Endothelial cell of hepatic sinusoid (primary cell): ENCODE data around the gene PLCB2.

Experiments used
- in situ Hi-C: cut with HindIII; loops from 2 replicates; pipeline ENCODE4 v1.10.0; 2017; ENCODE audit warnings: low sequenced_read_pairs

The PLCB2 gene

GRCh38 chr15:40254452-40254851, 53.3 kb downstream of the PLCB2 start:
- in situ Hi-C loops, result no loop called here

DNA sequence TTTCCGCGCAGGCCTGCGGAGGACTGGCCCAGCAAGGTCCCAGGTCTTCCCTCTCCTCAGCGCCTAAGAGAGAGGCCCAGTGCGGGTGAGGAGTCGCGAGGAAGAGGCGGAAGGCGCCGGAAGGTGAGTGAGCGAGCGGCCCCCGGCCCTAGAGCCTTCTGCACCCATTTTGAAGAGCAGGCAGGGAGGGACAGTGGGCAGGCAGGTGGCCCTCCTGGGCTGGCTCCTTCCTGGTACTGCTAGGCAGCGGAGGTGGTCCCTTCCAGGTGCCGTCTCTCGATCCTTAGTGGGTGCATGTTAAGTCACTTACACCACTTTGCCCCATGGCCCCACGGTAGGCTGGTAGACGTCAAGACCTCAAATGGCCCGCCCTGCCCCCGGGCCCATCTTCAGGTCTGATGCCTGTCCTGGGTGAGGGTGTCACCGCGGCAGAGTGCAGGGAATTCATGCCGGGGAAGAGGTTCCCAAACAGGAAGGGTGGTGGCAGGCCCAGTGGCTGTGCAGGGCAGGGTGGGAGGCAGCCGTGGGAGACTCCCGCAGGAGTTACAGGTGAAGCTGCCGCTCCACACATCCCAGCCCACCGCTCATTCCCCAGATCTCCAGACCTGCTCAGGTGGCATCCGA, 54.5 kb downstream of the PLCB2 start:
- in situ Hi-C loops, result no loop called here

GRCh38 chr15:40252438-40253166, 55.1 kb downstream of the PLCB2 start:
- in situ Hi-C loops, result no loop called here

DNA sequence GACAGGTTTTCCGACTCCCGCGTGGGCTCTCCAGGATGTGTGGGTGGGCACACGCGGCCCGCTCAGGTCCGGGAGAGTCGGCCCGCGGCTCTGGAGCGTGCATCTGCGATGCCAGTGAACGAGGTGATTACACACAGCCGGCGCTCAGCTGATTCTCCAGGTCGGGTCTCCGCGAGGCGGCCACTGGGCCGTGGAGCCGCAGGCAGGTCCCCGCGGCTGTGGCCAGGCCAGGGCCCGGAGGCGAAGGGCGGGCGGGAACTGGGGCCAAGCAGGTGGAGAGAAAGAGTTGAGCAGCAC, 55.6 kb downstream of the PLCB2 start:
- in situ Hi-C loops, result no loop called here

GRCh38 chr15:40251486-40252140, 56.1 kb downstream of the PLCB2 start:
- in situ Hi-C loops, result no loop called here

DNA sequence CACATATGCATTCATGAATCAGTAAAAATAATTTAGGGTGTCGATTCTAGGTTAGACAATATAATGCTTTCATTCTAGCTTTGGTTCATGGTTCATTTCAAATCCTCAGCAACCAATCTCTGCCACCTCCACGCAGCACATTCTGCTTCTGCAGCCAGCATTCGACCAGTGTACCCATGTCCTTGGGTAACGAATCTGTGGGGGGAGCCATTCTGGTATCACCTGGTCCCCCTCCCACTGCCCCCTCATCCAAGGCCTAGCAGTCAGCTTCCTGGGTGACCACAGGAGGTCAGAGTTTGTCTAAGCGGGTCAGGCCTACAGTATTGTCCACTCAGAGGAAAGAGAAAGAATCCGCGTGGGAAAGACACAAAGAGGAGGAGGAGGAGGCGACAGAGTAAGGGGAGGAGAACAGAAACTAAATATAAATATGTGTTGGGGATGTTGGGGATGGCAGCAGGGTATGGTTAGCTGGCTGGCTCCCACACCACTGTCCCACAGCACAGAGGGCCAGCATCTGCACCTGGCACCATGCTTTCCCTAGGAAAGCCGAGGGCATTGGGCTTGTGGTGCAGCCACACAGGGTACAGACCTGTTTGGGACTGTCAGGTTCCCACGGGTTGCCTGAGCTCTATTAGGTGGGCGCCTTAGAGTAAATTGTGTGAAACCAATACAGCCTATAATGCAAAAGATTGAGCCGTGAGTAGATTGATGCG, 56.8 kb downstream of the PLCB2 start:
- in situ Hi-C loops, result no loop called here

- in situ Hi-C loops, result no loop called here
These were observed 57.5 kb downstream of the PLCB2 start for GRCh38 chr15:40250304-40250656.

GRCh38 chr15:40249477-40250303, 58.0 kb downstream of the PLCB2 start:
- in situ Hi-C loops, result no loop called here

GRCh38 chr15:40248006-40248783, 59.5 kb downstream of the PLCB2 start:
- in situ Hi-C loops, result no loop called here

- in situ Hi-C loops, result no loop called here
These were observed 60.2 kb downstream of the PLCB2 start for GRCh38 chr15:40247406-40247971.

- in situ Hi-C loops, result no loop called here
These were observed 61.0 kb downstream of the PLCB2 start for GRCh38 chr15:40246496-40247280.

DNA sequence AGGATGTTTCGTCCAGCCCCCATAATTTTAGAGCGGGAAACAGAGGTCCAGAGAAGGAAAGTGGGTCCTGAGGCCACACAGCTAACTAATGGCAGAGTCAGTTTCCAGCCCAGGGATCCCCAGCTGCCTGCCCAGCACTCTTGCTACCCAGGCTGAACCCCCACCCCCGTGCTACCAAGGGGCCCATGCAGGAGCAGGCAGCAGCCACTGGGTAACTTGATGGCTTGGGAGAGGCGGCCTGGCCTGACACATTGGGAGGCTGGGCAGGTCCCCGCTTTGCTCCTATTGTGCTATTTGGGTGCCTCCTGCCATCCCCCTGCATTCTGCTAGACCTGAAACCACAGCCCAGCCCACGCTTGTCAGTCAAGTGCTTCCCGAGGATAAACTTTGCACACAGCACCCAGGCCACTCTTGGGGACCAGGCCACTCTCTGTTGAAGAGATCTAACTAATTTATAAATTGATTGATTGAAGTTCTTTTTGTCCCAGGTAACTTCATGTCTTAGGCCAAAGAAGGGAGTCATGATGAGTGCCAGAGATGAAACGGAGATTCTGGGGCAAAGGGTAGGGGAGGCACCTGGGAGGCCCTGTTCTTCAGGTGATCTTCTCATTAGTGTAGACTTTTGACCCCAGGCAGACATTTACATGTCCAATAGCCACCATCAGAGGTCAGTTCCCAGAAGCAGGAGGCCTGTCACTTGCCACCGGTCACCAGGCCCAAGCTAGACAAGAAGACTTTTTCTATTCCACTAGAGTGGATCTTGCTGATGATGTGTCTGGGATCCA, 61.9 kb downstream of the PLCB2 start:
- in situ Hi-C loops, result no loop called here

DNA sequence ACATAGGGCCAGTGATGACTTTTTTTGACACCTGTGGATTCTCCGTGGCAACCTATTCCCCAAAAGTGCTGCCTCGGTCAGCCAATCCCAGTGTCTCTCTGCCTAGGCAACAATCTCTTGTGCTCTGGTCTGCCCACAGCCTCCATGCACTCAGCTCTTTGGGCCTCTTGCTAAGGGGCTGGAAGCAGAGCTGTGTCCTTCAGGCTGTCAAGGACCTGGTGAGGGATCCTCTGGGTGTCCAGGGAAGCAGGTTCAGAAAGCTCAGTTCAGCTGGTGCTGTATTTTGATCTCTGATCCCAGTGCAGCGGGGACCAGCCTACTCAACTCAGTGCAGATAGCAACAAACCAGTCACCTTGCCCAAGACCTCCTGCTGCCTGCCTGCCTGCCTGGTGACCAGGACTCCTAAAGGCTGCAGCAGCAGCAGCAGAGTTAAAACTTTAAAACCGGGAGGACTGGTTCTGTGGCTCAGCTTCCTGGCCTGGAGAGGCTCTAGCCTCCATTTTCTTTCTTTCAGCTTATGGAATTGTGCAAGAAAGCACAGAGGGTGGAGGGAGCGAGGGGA, 62.7 kb downstream of the PLCB2 start:
- in situ Hi-C loops, result no loop called here

DNA sequence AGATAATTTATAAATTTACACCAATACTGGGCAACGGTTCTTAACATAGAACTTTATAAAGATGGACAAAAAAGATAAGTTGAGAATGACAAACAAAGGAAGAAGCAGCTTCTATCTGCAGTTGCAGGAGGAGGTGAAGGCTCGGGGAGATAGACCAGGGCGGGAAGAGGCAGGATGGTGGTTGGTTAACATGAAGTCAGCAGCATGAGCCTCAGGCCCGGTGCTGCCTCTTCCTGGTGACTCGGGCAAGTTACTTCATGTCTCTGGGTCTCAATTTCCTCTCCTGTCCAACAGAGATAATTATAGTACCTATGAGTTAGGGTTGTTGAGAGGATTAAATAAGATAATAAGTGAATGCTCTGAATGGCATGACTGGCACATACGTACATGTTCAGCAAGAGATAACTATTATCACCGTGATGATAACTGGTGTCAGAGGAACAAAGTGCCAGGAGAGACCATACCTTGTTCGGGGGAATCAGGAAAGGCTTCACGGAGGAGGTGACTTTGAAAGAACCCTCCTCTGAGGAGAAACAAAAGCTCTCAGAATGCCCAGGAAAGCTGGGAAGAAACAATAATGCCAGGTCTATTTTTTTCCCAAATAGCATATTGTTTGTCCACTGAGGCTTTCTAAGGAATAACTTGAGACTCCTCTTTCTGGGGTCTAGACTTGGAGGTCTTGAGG, 64.5 kb downstream of the PLCB2 start:
- in situ Hi-C loops, result no loop called here

- in situ Hi-C loops, result no loop called here
These were observed 65.1 kb downstream of the PLCB2 start for GRCh38 chr15:40242601-40243000.

GRCh38 chr15:40242213-40242599, 65.5 kb downstream of the PLCB2 start:
- in situ Hi-C loops, result no loop called here
